SK-N-SH (cell line): ENCODE results near the gene SCYGR7.

Experiments used
- CTCF ChIP-seq: fragments of 200-600 bp; sonication (generic); IDR thresholded peaks from 2 replicates; pipeline ENCODE4 v1.6.1; 2017; ENCODE audit warnings: antibody characterized with exemption, mild to moderate bottlenecking, moderate library complexity
- EP300 ChIP-seq, 2 experiments: IDR thresholded peaks; 2 replicates each; pipeline versions ENCODE4 v1.4.0 to v1.6.1; 2012; ENCODE audit warnings: borderline replicate concordance in 1 of 2, low read depth in 1 of 2, low read length in 1 of 2
- MAX ChIP-seq: IDR thresholded peaks from 2 replicates; pipeline ENCODE4 v1.4.0; 2012; ENCODE audit warnings: low read depth
- TAF1 ChIP-seq: IDR thresholded peaks from 2 replicates; pipeline ENCODE4 v1.6.1; 2012; ENCODE audit warnings: low read depth, mild to moderate bottlenecking, low read length, moderate library complexity, borderline replicate concordance
- ZBTB33 ChIP-seq: IDR thresholded peaks from 2 replicates; pipeline ENCODE4 v1.4.0; 2012; ENCODE audit warnings: low read depth, borderline replicate concordance

GRCh38 chr2:227772197-227772661, 44.1 kb downstream of the SCYGR7 start:
- no peak for TF ChIP-seq EP300 (IDR thresholded peaks at IDR 0.05; ENCODE audit: borderline replicate concordance in 1 of 2, low read depth in 1 of 2, low read length in 1 of 2)
- TF ChIP-seq TAF1: no peak
- TF ChIP-seq MAX: no peak
- TF ChIP-seq CTCF: no peak
- no peak for TF ChIP-seq ZBTB33
